ENCODE data around the gene METAP1D. TPM values are rescaled to one million over a fixed set of nuclear protein-coding genes. Genes with fewer than 3 reads are reported as not detected.

METAP1D gene
- total and polyA plus RNA-seq, 8 donors = 2.8 to 24.4 (median 20.1) TPM

GRCh38 chr2:172085460-172086159, 85.9 kb downstream of the METAP1D start, which contains the start of gene DLX1:
Gene DLX1 (plus strand): TSS chr2:172085507. CDS start chr2:172085678, 171 bp downstream.
- no peak for DNase-seq
- Histone ChIP-seq H3K4me3 (peak within 1 kb of the TSS; percentile 17 to 46), H3K36me3 (no peaks in the 10 kb centered on the region)

GRCh38 chr2:172086241-172087206, 86.8 kb downstream of the METAP1D start:
- Histone ChIP-seq H3K4me3 (no peak overlapping the region), H3K9me3 (no peaks in the 10 kb centered on the region), H3K27me3 (peaks cover 99 to 100% of the 10 kb centered on the region in 2 donors), H3K27ac (no peak overlapping the region), H3K4me1 (peaks cover 17 to 40% of the 10 kb centered on the region in 2 donors), H3K36me3 (no peaks in the 10 kb centered on the region)
- DNase-seq = no peak
- TF ChIP-seq CTCF (IDR thresholded peaks at IDR 0.05) = no peak
- peak; percentile 42 for ATAC-seq
- intact Hi-C loops (cut with DNase I) = no loop called here

More at GRCh38 chr2:172085460-172086159, 85.9 kb downstream of the METAP1D start, which contains the start of gene DLX1:
- no peak for TF ChIP-seq CTCF (IDR thresholded peaks at IDR 0.05)
- no peak for ATAC-seq
- no peak within 1 kb of the TSS for H3K27ac ChIP-seq
- no peaks in the 10 kb centered on the region for H3K9me3 ChIP-seq
- H3K4me1 ChIP-seq = peaks cover 17 to 40% of the 10 kb centered on the region in 2 donors
- H3K27me3 ChIP-seq = peaks cover 99 to 100% of the 10 kb centered on the region in 2 donors
- intact Hi-C loops (cut with DNase I) = no loop called here

- Histone ChIP-seq H3K9me3 (no peaks in the 10 kb centered on the region), H3K27ac (no peak overlapping the region), H3K27me3 (peaks cover 99 to 100% of the 10 kb centered on the region in 2 donors), H3K4me1 (peaks cover 17 to 40% of the 10 kb centered on the region in 2 donors), H3K4me3 (no peak overlapping the region), H3K36me3 (no peaks in the 10 kb centered on the region)
- intact Hi-C loops (cut with DNase I) = no loop called here
- no peak for ATAC-seq
- DNase-seq = no peak
- no peak for TF ChIP-seq CTCF (IDR thresholded peaks at IDR 0.05)
Measured at GRCh38 chr2:172087207-172087779, 87.5 kb downstream of the METAP1D start.

- no peaks in the 10 kb centered on the region for H3K9me3 ChIP-seq
- H3K36me3 ChIP-seq = no peaks in the 10 kb centered on the region
- intact Hi-C loops (cut with DNase I) = no loop called here
- no peak for TF ChIP-seq CTCF (IDR thresholded peaks at IDR 0.05)
- no peak for ATAC-seq
- H3K4me1 ChIP-seq = peaks cover 17 to 40% of the 10 kb centered on the region in 2 donors
- peaks cover 99 to 100% of the 10 kb centered on the region in 2 donors for H3K27me3 ChIP-seq
- no peak for DNase-seq
- no peak overlapping the region for H3K4me3 ChIP-seq
- no peak overlapping the region for H3K27ac ChIP-seq
Measured at GRCh38 chr2:172087780-172088244, 88.1 kb downstream of the METAP1D start.

Data from left lung (tissue), 10 donors.